ENCODE measurements around the gene CDC23.

CDC23 gene

GRCh38 chr5:138138949-138139780, 74.0 kb downstream of the CDC23 start, which contains the start of gene NME5:
NME5 (minus strand) TSS chr5:138139428; CDS start chr5:138138780, 648 bp downstream.
- Histone ChIP-seq H2AFZ (ENCODE audit: low read depth, low read length, severe bottlenecking) (no peak within 1 kb of the TSS), H3K9me3 (ENCODE audit: insufficient read depth, low read length) (no peaks in the 10 kb centered on the region), H3K9ac (ENCODE audit: low read length) (no peak within 1 kb of the TSS), H3K4me2 (ENCODE audit: low read depth, low read length, poor library complexity, severe bottlenecking) (no peak within 1 kb of the TSS), H3K27me3 (ENCODE audit: low read length) (no peaks in the 10 kb centered on the region), H3K79me2 (ENCODE audit: insufficient read depth, low read length) (no peaks in the 10 kb centered on the region), H3F3A (ENCODE audit: insufficient read depth) (no peaks in the 10 kb centered on the region), H3K36me3 (ENCODE audit: low read length) (no peaks in the 10 kb centered on the region), H3K27ac (ENCODE audit: low read depth, low read length) (no peak within 1 kb of the TSS), H3K9me2 (replicated peaks; ENCODE audit: insufficient read depth, low read length) (no peaks in the 10 kb centered on the region), H3K4me3 (ENCODE audit: insufficient read depth, low read length, poor library complexity, severe bottlenecking) (no peak within 1 kb of the TSS), H4K20me1 (ENCODE audit: low read depth, low read length) (no peaks in the 10 kb centered on the region)
- TF ChIP-seq CTCF (IDR thresholded peaks at IDR 0.05; ENCODE audit: insufficient read depth, low read length, poor library complexity, severe bottlenecking) (no peak), EZH2phosphoT487 (conservative IDR thresholded peaks at IDR 0.05; ENCODE audit: low read length) (no peak)
